ENCODE results near the gene NID2.

The NID2 gene

GRCh38 chr14:51963286-51963685, 105.6 kb downstream of the NID2 start:
- peaks cover 21% of the 10 kb centered on the region for H3K9me3 Mint-ChIP-seq (ENCODE audit: low read depth)
- H3K27me3 Mint-ChIP-seq: no peaks in the 10 kb centered on the region
- peaks cover 37% of the 10 kb centered on the region for H3K36me3 Mint-ChIP-seq
- peak overlapping the region; percentile 89 for H3K27ac Mint-ChIP-seq
- peak overlapping the region; percentile 72 for H3K4me3 Mint-ChIP-seq
- peaks cover 52% of the 10 kb centered on the region for H3K4me1 Mint-ChIP-seq (ENCODE audit: low read depth)

GRCh38 chr14:51962711-51963110, 106.1 kb downstream of the NID2 start:
- Mint-ChIP-seq H3K4me1 (ENCODE audit: low read depth) (peaks cover 52% of the 10 kb centered on the region), H3K27ac (peak overlapping the region; percentile 89), H3K9me3 (ENCODE audit: low read depth) (peaks cover 24% of the 10 kb centered on the region), H3K4me3 (peak overlapping the region; percentile 22), H3K36me3 (peaks cover 42% of the 10 kb centered on the region), H3K27me3 (no peaks in the 10 kb centered on the region)

DNA sequence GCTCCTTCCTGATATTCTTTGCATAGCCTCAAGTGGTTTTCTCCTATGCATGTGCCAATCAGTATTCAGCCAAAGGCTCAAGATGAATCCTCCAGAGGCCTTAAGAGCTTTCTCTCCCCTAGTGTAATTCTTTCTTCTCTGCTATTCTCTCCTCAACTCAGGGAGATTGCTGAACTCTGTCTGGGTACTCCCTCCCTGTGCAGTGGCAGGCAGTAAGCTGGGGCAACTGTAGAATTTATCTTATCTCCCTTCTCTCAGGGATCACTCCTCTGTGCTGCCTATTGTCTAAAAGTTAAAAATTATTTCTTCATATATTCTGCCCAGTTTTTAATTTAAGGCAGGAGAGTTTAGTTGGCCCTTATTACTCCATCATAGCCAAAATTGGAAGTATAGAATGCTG, 108.0 kb downstream of the NID2 start:
- peaks cover 52% of the 10 kb centered on the region for H3K4me1 Mint-ChIP-seq (ENCODE audit: low read depth)
- peaks cover 47% of the 10 kb centered on the region for H3K36me3 Mint-ChIP-seq

DNA sequence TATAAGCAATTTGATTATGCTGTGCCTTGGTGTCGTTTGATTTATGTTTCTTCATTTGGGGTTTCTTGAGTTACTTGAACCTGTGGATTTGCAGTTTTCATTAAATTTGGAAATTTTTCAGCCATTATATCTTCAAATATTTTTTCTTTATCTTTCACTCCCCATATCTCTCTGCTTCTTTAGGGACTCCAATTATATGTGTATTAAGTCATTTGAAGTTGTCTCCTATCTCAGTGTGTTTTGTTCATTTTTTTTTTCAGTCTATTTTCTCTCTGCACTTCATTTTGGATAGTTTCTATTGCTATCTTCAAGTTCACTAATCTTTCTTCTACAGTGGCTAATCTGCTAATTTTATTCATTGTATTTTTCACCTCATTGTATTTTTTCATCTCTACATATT, 108.9 kb downstream of the NID2 start:
- H3K9me3 Mint-ChIP-seq (ENCODE audit: low read depth): peaks cover 35% of the 10 kb centered on the region
- H3K4me1 Mint-ChIP-seq (ENCODE audit: low read depth): peaks cover 52% of the 10 kb centered on the region
- H3K4me3 Mint-ChIP-seq: no peak overlapping the region
- H3K27me3 Mint-ChIP-seq: no peaks in the 10 kb centered on the region
- peaks cover 50% of the 10 kb centered on the region for H3K36me3 Mint-ChIP-seq
- H3K27ac Mint-ChIP-seq: peak overlapping the region; percentile 7

More for the DNA sequence above, 108.0 kb downstream of the NID2 start:
- Mint-ChIP-seq H3K27ac (peak overlapping the region; percentile 31), H3K27me3 (no peaks in the 10 kb centered on the region), H3K4me3 (no peak overlapping the region), H3K9me3 (ENCODE audit: low read depth) (peaks cover 35% of the 10 kb centered on the region)

DNA sequence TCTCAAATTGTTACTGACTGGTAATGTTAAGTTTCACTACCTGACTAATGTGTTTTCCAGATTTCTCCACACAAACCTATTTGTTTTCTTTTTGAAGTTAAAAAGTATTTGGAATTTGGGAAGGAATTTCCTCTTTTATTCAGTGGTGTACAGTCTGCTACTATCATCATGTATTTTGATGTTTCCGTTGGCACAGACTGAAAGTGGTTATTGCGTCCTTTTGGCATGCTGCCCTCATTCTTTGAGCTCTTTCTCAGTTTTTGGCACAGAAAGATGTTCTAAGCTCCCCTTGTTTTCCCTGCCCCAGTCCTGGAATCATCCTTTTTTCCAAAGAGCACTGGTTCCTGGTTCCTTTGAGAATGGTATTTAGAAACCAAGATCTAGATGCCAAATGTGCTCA, 110.9 kb downstream of the NID2 start:
- Mint-ChIP-seq H3K27me3 (no peaks in the 10 kb centered on the region), H3K4me1 (ENCODE audit: low read depth) (peaks cover 43% of the 10 kb centered on the region), H3K36me3 (peaks cover 52% of the 10 kb centered on the region), H3K4me3 (no peak overlapping the region), H3K9me3 (ENCODE audit: low read depth) (peaks cover 35% of the 10 kb centered on the region), H3K27ac (no peak overlapping the region)

Measured in activated naive CD8-positive, alpha-beta T cell (primary cell).